Skeletal muscle tissue (tissue), 4 donors: ENCODE measurements around the gene PPP2R2B. TPM values are rescaled to one million over a fixed set of nuclear protein-coding genes. Genes with fewer than 3 reads are reported as not detected.
"Not testable (repeated sequence)": the region's sequence is repeated elsewhere in the genome, so short reads cannot be mapped to it uniquely, and the experiment has no call there.

Experiments used
- H3K27ac ChIP-seq: one replicate; pipeline ENCODE4 v1.7.0; 2013; ENCODE audit warnings: mild to moderate bottlenecking, low read depth, low read length, inconsistent platforms
- H3K27me3 ChIP-seq, 3 donors: one replicate each; pipeline ENCODE4 v1.7.0; 2013; ENCODE audit warnings: low read length in 3 of 3; ENCODE audit not compliant: control insufficient read depth in 3 of 3, insufficient read depth in 3 of 3
- H3K36me3 ChIP-seq, 3 donors: one replicate each; pipeline ENCODE4 v1.7.0; 2013; ENCODE audit warnings: low read length in 3 of 3; ENCODE audit not compliant: control insufficient read depth in 3 of 3, insufficient read depth in 3 of 3
- H3K4me1 ChIP-seq, 3 donors: one replicate each; pipeline ENCODE4 v1.7.0; 2013; ENCODE audit warnings: low read length in 3 of 3, mild to moderate bottlenecking in 3 of 3; ENCODE audit not compliant: control insufficient read depth in 3 of 3, insufficient read depth in 3 of 3
- H3K4me3 ChIP-seq, 3 donors: one replicate each; pipeline ENCODE4 v1.7.0; 2013; ENCODE audit warnings: low read length in 3 of 3
- H3K9ac ChIP-seq, 3 donors: one replicate each; pipeline ENCODE4 v1.7.0; 2013; ENCODE audit warnings: low read length in 3 of 3, mild to moderate bottlenecking in 3 of 3, moderate library complexity in 2 of 3, low read depth in 1 of 3
- H3K9me3 ChIP-seq, 3 donors: one replicate each; pipeline ENCODE4 v1.7.0; 2013; ENCODE audit warnings: low read length in 3 of 3; ENCODE audit not compliant: control insufficient read depth in 3 of 3
- total RNA-seq: library from RNA; depleted of rRNA; stranded (reverse); fragments of >200 nt; gene quantifications from one replicate; pipeline ENCODE4 v1.2.3, GENCODE V29; 2014
- donor health status: Osteomylitis.

Gene PPP2R2B
- total RNA-seq, 1 donor from 2014 or later, result 4.7 TPM

GRCh38 chr5:146731909-146732659 lies 146.5 kb downstream of the PPP2R2B start:
- Histone ChIP-seq H3K27ac (no peak overlapping the region), H3K9me3 (peaks cover 0 to 6% (median 3%) of the 10 kb centered on the region in 3 donors), H3K9ac (no peak overlapping the region), H3K27me3 (no peaks in the 10 kb centered on the region), H3K4me3 (no peak overlapping the region), H3K36me3 (no peaks in the 10 kb centered on the region), H3K4me1 (no peaks in the 10 kb centered on the region)

DNA sequence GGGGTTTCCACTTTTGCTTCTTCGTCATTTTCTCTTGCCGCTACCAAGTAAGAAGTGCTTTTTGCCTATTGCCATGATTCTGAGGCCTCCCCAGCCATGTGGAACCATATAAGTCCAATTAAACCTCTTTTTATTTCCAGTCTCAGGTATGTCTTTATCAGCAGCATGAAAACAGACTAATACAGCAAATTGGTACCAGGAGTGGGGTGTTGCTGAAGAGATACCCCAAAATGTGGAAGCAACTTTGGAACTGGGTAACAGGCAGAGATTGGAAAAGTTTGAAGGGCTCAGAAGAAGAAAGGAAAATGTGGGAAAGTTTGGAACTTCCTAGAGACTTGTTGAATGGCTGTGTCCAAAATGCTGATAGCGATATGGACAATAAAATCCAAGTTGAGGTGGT lies 149.8 kb downstream of the PPP2R2B start:
- H3K4me1 ChIP-seq, H3K4me3 ChIP-seq, H3K9me3 ChIP-seq, H3K27me3 ChIP-seq, H3K36me3 ChIP-seq, H3K9ac ChIP-seq, H3K27ac ChIP-seq: not testable (repeated sequence)

- Histone ChIP-seq H3K27ac (no peak overlapping the region), H3K9me3 (peaks cover 0 to 6% (median 3%) of the 10 kb centered on the region in 3 donors), H3K4me1 (no peaks in the 10 kb centered on the region), H3K9ac (no peak overlapping the region), H3K36me3 (no peaks in the 10 kb centered on the region), H3K4me3 (no peak overlapping the region), H3K27me3 (peaks cover 0 to 6% (median 0%) of the 10 kb centered on the region in 3 donors)
Measured at GRCh38 chr5:146726891-146727290, 151.7 kb downstream of the PPP2R2B start.

DNA sequence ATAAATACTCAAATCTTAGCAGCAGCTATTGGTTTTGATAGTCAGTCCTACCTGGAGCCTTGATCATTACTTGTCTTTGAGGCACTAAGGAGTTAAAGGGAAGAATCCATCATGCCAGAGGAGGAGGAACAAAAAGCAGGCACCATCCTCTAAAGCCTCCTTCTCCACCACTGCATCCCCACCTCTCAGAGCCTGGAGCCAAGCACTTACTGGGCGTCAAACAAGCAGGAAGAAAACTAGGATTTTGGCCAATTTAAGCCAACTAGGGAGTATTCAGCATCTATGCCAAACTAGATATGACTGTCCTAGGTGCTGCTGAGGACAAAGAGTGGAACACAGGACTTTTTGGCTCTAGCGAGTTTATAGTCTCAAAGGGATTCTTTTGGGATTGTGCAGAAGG lies 152.5 kb downstream of the PPP2R2B start:
- Histone ChIP-seq H3K27ac (no peak overlapping the region), H3K4me1 (no peaks in the 10 kb centered on the region)

DNA sequence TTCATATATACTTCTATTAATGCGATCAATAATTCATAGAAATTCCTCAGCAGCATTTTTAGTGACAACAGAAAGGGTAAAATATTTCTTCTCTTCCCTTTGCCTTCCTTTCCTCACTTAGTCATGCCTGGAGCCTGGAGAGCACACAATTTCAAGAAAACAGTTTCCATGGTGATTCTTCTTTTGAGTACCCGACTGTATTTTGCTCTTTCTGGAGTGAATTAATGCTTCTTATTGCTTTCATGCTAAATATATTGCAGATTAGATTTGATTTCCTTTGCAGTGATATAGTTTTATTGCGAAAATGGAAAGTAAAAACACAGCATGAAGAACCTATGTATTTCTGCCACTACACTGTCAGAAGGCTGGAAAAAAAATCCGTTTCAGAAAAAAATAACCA lies 153.5 kb downstream of the PPP2R2B start:
- Histone ChIP-seq H3K27ac (no peak overlapping the region), H3K9ac (no peak overlapping the region), H3K4me3 (no peak overlapping the region), H3K4me1 (no peaks in the 10 kb centered on the region), H3K9me3 (peaks cover 0 to 6% (median 0%) of the 10 kb centered on the region in 3 donors), H3K27me3 (peaks cover 0 to 6% (median 0%) of the 10 kb centered on the region in 3 donors), H3K36me3 (no peaks in the 10 kb centered on the region)

More for the DNA sequence above, 152.5 kb downstream of the PPP2R2B start:
- H3K9me3 ChIP-seq, result peaks cover 0 to 6% (median 3%) of the 10 kb centered on the region in 3 donors
- peaks cover 0 to 6% (median 0%) of the 10 kb centered on the region in 3 donors for H3K27me3 ChIP-seq
- no peak overlapping the region for H3K9ac ChIP-seq
- H3K4me3 ChIP-seq, result no peak overlapping the region
- H3K36me3 ChIP-seq, result no peaks in the 10 kb centered on the region

GRCh38 chr5:146722361-146722779 lies 156.2 kb downstream of the PPP2R2B start:
- H3K9ac ChIP-seq, result no peak overlapping the region
- H3K4me1 ChIP-seq, result no peaks in the 10 kb centered on the region
- peaks cover 0 to 6% (median 0%) of the 10 kb centered on the region in 3 donors for H3K27me3 ChIP-seq
- H3K27ac ChIP-seq, result no peak overlapping the region
- no peaks in the 10 kb centered on the region for H3K9me3 ChIP-seq
- H3K4me3 ChIP-seq, result no peak overlapping the region
- H3K36me3 ChIP-seq, result no peaks in the 10 kb centered on the region

DNA sequence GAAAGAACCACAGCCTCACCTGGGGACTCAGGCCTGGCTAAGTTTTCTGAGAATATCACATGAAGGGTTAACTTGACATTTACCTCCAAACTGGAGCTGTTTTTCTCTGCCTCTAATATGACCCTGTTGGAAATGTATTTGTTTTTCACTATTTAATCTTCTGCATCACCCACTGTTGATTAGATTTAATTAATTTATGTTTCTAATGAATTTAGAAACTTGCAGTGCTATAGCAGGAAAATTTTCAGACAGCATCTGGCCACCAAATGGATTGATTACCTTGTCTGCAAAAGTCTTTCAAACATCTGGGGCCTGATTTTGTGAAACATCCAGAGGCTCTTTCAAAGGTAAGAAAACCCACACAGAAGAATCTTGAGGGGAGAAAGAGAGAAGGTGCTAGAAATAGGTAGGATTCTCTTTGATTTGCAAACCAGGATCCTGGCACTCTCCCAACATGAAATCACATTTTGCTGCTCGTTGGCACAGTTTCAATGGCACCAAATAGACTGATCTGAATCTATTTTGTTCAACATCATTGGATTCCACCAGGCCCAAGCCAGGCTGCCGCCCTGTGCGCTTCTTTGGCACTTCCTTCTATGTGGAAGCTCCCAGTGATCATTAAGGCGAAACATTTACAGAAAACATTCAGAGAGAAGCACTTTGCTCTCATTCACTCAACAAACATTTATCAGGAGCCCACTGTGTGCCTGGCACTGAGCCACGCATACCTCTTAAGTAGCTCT lies 157.3 kb downstream of the PPP2R2B start:
- no peak overlapping the region for H3K4me3 ChIP-seq
- no peak overlapping the region for H3K27ac ChIP-seq
- peaks cover 0 to under 1% (median 0%) of the 10 kb centered on the region in 3 donors for H3K27me3 ChIP-seq
- no peaks in the 10 kb centered on the region for H3K9me3 ChIP-seq
- no peaks in the 10 kb centered on the region for H3K4me1 ChIP-seq
- H3K36me3 ChIP-seq, result no peaks in the 10 kb centered on the region
- H3K9ac ChIP-seq, result no peak overlapping the region

GRCh38 chr5:146720107-146720506 lies 158.4 kb downstream of the PPP2R2B start:
- Histone ChIP-seq H3K27me3 (no peaks in the 10 kb centered on the region), H3K36me3 (no peaks in the 10 kb centered on the region), H3K27ac (no peak overlapping the region)

DNA sequence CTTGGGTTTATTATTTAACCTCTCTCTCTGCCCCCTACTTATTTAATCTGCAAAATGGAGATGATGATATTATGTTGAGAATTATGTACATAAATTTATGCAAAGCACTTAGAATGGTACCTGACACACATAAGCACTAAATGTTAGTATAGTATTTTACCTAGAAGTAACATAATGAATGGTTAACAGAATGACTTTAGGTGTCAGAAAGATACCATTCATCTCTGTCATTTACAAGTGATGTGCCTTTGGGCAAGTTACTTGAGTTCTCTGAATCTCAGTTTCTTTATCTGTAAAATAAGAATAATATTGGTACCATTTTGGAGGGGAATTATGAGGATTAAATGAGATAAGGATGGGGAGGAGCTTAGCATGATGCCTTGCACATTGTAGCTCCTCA lies 159.4 kb downstream of the PPP2R2B start:
- Histone ChIP-seq H3K27me3 (no peaks in the 10 kb centered on the region), H3K4me3 (no peak overlapping the region), H3K36me3 (no peaks in the 10 kb centered on the region), H3K9me3 (no peaks in the 10 kb centered on the region), H3K27ac (no peak overlapping the region), H3K4me1 (no peaks in the 10 kb centered on the region), H3K9ac (no peak overlapping the region)

More at GRCh38 chr5:146720107-146720506, 158.4 kb downstream of the PPP2R2B start:
- Histone ChIP-seq H3K4me3 (no peak overlapping the region), H3K9me3 (no peaks in the 10 kb centered on the region), H3K4me1 (no peaks in the 10 kb centered on the region), H3K9ac (no peak overlapping the region)

DNA sequence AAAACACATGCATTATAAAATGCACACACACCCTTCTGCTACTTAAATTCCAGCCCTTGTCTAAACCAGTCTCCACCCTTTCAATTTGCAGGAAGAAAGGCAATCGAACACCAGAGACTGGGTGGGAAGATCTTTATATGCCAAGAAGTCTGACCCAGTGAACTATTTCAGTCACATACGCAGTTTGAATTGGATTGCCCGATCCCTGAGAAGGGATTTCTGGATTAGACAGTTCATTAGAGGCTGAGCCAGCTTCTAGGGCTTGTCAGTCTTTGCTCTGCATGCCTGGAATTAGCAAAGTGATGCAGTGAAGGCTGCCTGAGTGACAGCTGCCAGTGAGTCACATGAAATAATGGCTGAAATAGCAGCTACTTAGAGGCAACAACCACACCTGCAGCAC lies 159.9 kb downstream of the PPP2R2B start:
- H3K36me3 ChIP-seq, result no peaks in the 10 kb centered on the region
- H3K9me3 ChIP-seq, result no peaks in the 10 kb centered on the region
- H3K9ac ChIP-seq, result no peak overlapping the region
- H3K27ac ChIP-seq, result no peak overlapping the region
- H3K27me3 ChIP-seq, result no peaks in the 10 kb centered on the region
- H3K4me3 ChIP-seq, result no peak overlapping the region
- no peaks in the 10 kb centered on the region for H3K4me1 ChIP-seq
